Karpas-422 (cell line): ENCODE results near the gene DACH1. TPM values are rescaled to one million over a fixed set of nuclear protein-coding genes. Genes with fewer than 3 reads are reported as not detected.

Experiments used
- DNase-seq: peaks from one replicate; pipeline ENCODE4 v3.0.0-alpha.2; 2015
- H2AFZ ChIP-seq: fragments of 200-600 bp; sonication (generic); 2 replicates; pipeline ENCODE4 v1.6.1; 2014; ENCODE audit warnings: antibody characterized with exemption, low read length, mixed read lengths
- H3K27ac ChIP-seq: fragments of 200-600 bp; sonication (generic); 2 replicates; pipeline ENCODE4 v1.5.1; 2014; ENCODE audit warnings: mild to moderate bottlenecking, low read length, moderate library complexity
- H3K27me3 ChIP-seq: fragments of 200-600 bp; sonication (generic); 2 replicates; pipeline ENCODE4 v1.6.1; 2014; ENCODE audit warnings: low read length, mixed read lengths
- H3K36me3 ChIP-seq: fragments of 200-600 bp; sonication (generic); 2 replicates; pipeline ENCODE4 v1.6.1; 2014; ENCODE audit warnings: low read length, mixed read lengths; ENCODE audit not compliant: insufficient read depth
- H3K4me1 ChIP-seq: fragments of 200-600 bp; sonication (generic); 2 replicates; pipeline ENCODE4 v1.6.1; 2014; ENCODE audit warnings: mild to moderate bottlenecking, low read length, mixed read lengths
- H3K4me2 ChIP-seq: fragments of 200-600 bp; sonication (generic); 2 replicates; pipeline ENCODE4 v1.6.1; 2014; ENCODE audit warnings: low read length, low read depth, mild to moderate bottlenecking; ENCODE audit not compliant: poor library complexity, severe bottlenecking
- H3K4me3 ChIP-seq: fragments of 200-600 bp; sonication (generic); 2 replicates; pipeline ENCODE4 v1.5.1; 2014; ENCODE audit warnings: mild to moderate bottlenecking, antibody characterized with exemption, low read length, mixed read lengths
- H3K79me2 ChIP-seq: fragments of 200-600 bp; sonication (generic); 2 replicates; pipeline ENCODE4 v1.6.1; 2014; ENCODE audit warnings: mild to moderate bottlenecking, low read length, mixed read lengths
- H3K9ac ChIP-seq: fragments of 200-600 bp; sonication (generic); 2 replicates; pipeline ENCODE4 v1.6.0; 2014; ENCODE audit warnings: low read length
- H3K9me2 ChIP-seq: fragments of 200-600 bp; sonication (generic), shearing (Covaris generic); replicated peaks from 2 replicates; pipeline ENCODE4 v1.6.0; 2014; ENCODE audit warnings: mild to moderate bottlenecking, low read length, moderate library complexity; ENCODE audit not compliant: insufficient read depth
- H3K9me3 ChIP-seq: fragments of 300-700, 200-600 bp; sonication (generic); 2 replicates; pipeline ENCODE4 v1.6.1; 2014; ENCODE audit warnings: low read length, mixed read lengths
- H4K20me1 ChIP-seq: fragments of 200-600 bp; sonication (generic); 2 replicates; pipeline ENCODE4 v1.6.1; 2014; ENCODE audit warnings: mild to moderate bottlenecking, antibody characterized with exemption, low read length, low read depth; ENCODE audit not compliant: insufficient read depth
- total RNA-seq: library from RNA; depleted of rRNA; stranded (reverse); fragments of >200 nt; shearing (Covaris generic); gene quantifications from 2 replicates; pipeline ENCODE4 v1.2.3, GENCODE V29; 2014; ENCODE audit warnings: low replicate concordance

DACH1 gene
- total RNA-seq, 1 experiment from 2014 or later = not detected

- H3K9me2 ChIP-seq = no peaks in the 10 kb centered on the region
- no peaks in the 10 kb centered on the region for H4K20me1 ChIP-seq
- no peaks in the 10 kb centered on the region for H3K79me2 ChIP-seq
- no peaks in the 10 kb centered on the region for H3K27me3 ChIP-seq
- H3K4me2 ChIP-seq = no peak overlapping the region
- no peak for DNase-seq
- H3K36me3 ChIP-seq = no peaks in the 10 kb centered on the region
- no peak overlapping the region for H3K27ac ChIP-seq
- H3K4me3 ChIP-seq = no peak overlapping the region
- no peak overlapping the region for H2AFZ ChIP-seq
- H3K4me1 ChIP-seq = no peaks in the 10 kb centered on the region
- H3K9ac ChIP-seq = no peak overlapping the region
- peaks cover 3% of the 10 kb centered on the region; the same call in 1 of the 2 replicates for H3K9me3 ChIP-seq
Measured at GRCh38 chr13:71813187-71813586, 53.8 kb downstream of the DACH1 start.

- DNase-seq = no peak
- H3K9me2 ChIP-seq = no peaks in the 10 kb centered on the region
- H3K27ac ChIP-seq = no peak overlapping the region
- H3K27me3 ChIP-seq = no peaks in the 10 kb centered on the region
- no peak overlapping the region for H3K4me2 ChIP-seq
- peaks cover 5% of the 10 kb centered on the region; the same call in 1 of the 2 replicates for H3K9me3 ChIP-seq
- no peak overlapping the region for H3K4me3 ChIP-seq
- no peaks in the 10 kb centered on the region for H4K20me1 ChIP-seq
- H3K4me1 ChIP-seq = no peaks in the 10 kb centered on the region
- no peak overlapping the region for H3K9ac ChIP-seq
- no peaks in the 10 kb centered on the region for H3K79me2 ChIP-seq
- no peak overlapping the region for H2AFZ ChIP-seq
- H3K36me3 ChIP-seq = no peaks in the 10 kb centered on the region
Measured at GRCh38 chr13:71811344-71811743, 55.7 kb downstream of the DACH1 start.

GRCh38 chr13:71808708-71809107 is 58.3 kb downstream of the DACH1 start:
- Histone ChIP-seq H3K4me1 (no peaks in the 10 kb centered on the region), H2AFZ (no peak overlapping the region), H4K20me1 (no peaks in the 10 kb centered on the region), H3K4me2 (no peak overlapping the region), H3K27me3 (no peaks in the 10 kb centered on the region), H3K9me2 (no peaks in the 10 kb centered on the region), H3K79me2 (no peaks in the 10 kb centered on the region), H3K4me3 (no peak overlapping the region), H3K9ac (no peak overlapping the region), H3K27ac (no peak overlapping the region), H3K9me3 (peaks cover 5% of the 10 kb centered on the region; the same call in 1 of the 2 replicates), H3K36me3 (no peaks in the 10 kb centered on the region)
- no peak for DNase-seq

GRCh38 chr13:71806886-71807285 is 60.1 kb downstream of the DACH1 start:
- Histone ChIP-seq H3K79me2 (no peaks in the 10 kb centered on the region), H3K4me2 (no peak overlapping the region), H4K20me1 (no peaks in the 10 kb centered on the region), H3K36me3 (no peaks in the 10 kb centered on the region), H3K4me1 (no peaks in the 10 kb centered on the region), H3K27ac (no peak overlapping the region), H3K4me3 (no peak overlapping the region), H3K9ac (no peak overlapping the region), H3K27me3 (no peaks in the 10 kb centered on the region), H2AFZ (no peak overlapping the region), H3K9me2 (no peaks in the 10 kb centered on the region), H3K9me3 (peaks cover 5% of the 10 kb centered on the region; the same call in 1 of the 2 replicates)
- no peak for DNase-seq

- Histone ChIP-seq H3K36me3 (no peaks in the 10 kb centered on the region), H3K27me3 (no peaks in the 10 kb centered on the region), H3K27ac (no peak overlapping the region), H3K4me3 (no peak overlapping the region), H3K9me3 (peaks cover 5% of the 10 kb centered on the region; the same call in 1 of the 2 replicates), H3K9ac (no peak overlapping the region), H3K4me1 (no peaks in the 10 kb centered on the region), H2AFZ (no peak overlapping the region), H3K9me2 (no peaks in the 10 kb centered on the region), H3K4me2 (no peak overlapping the region), H3K79me2 (no peaks in the 10 kb centered on the region), H4K20me1 (no peaks in the 10 kb centered on the region)
- no peak for DNase-seq
Measured at GRCh38 chr13:71803066-71803465, 63.9 kb downstream of the DACH1 start.

GRCh38 chr13:71801781-71802180 is 65.2 kb downstream of the DACH1 start:
- Histone ChIP-seq H3K4me2 (no peak overlapping the region), H3K9ac (no peak overlapping the region), H3K4me1 (no peaks in the 10 kb centered on the region), H3K27me3 (no peaks in the 10 kb centered on the region), H2AFZ (no peak overlapping the region), H4K20me1 (no peaks in the 10 kb centered on the region), H3K9me3 (0 out of 2 replicates have a peak, but pooled peaks cover 4% of the 10 kb centered on the region), H3K36me3 (no peaks in the 10 kb centered on the region), H3K9me2 (no peaks in the 10 kb centered on the region), H3K79me2 (no peaks in the 10 kb centered on the region), H3K4me3 (no peak overlapping the region), H3K27ac (no peak overlapping the region)
- DNase-seq = no peak

GRCh38 chr13:71801165-71801760 is 65.7 kb downstream of the DACH1 start:
- Histone ChIP-seq H3K36me3 (no peaks in the 10 kb centered on the region), H3K27me3 (no peaks in the 10 kb centered on the region), H2AFZ (no peak overlapping the region), H4K20me1 (no peaks in the 10 kb centered on the region), H3K9ac (no peak overlapping the region), H3K4me2 (no peak overlapping the region), H3K9me3 (no peaks in the 10 kb centered on the region), H3K27ac (no peak overlapping the region), H3K9me2 (no peaks in the 10 kb centered on the region), H3K4me3 (no peak overlapping the region), H3K4me1 (no peaks in the 10 kb centered on the region), H3K79me2 (no peaks in the 10 kb centered on the region)
- no peak for DNase-seq

- H3K4me2 ChIP-seq = no peak overlapping the region
- H3K27me3 ChIP-seq = no peaks in the 10 kb centered on the region
- no peak overlapping the region for H3K9ac ChIP-seq
- no peak overlapping the region for H2AFZ ChIP-seq
- H3K27ac ChIP-seq = no peak overlapping the region
- no peaks in the 10 kb centered on the region for H3K79me2 ChIP-seq
- no peaks in the 10 kb centered on the region for H3K9me2 ChIP-seq
- no peaks in the 10 kb centered on the region for H3K36me3 ChIP-seq
- no peaks in the 10 kb centered on the region for H4K20me1 ChIP-seq
- H3K4me3 ChIP-seq = no peak overlapping the region
- no peaks in the 10 kb centered on the region for H3K4me1 ChIP-seq
- no peaks in the 10 kb centered on the region for H3K9me3 ChIP-seq
- no peak for DNase-seq
Measured at GRCh38 chr13:71799324-71799723, 67.7 kb downstream of the DACH1 start.
